PC-3 (cell line): ENCODE measurements around the gene SLAMF1. TPM values are rescaled to one million over a fixed set of nuclear protein-coding genes. Genes with fewer than 3 reads are reported as not detected.

ENCODE experiments used
- ATAC-seq: fragments of 200-7000 bp; cut with Tn5 transposase; 2 replicates; pipeline ENCODE4 v1.9.1; 2020; ENCODE audit warnings: mild to moderate bottlenecking, moderate library complexity
- BruUV-seq: library from RNA; stranded (reverse); fragments of 400-500 nt; replicated peaks from 2 replicates; lab custom pipeline; 2021; lab: Mats Ljungman, UMichigan
- CTCF ChIA-PET: fragments of 300-600 bp; sonication (Branson Sonifier 250); formaldehyde crosslinking; loops from one replicate; lab custom pipeline; 2022; ENCODE audit warnings: antibody characterized with exemption; lab: Charles Lee
- POLR2A ChIA-PET: fragments of 300-600 bp; sonication (Branson Sonifier 250); formaldehyde crosslinking; loops from one replicate; lab custom pipeline; 2022; ENCODE audit warnings: antibody characterized with exemption; ENCODE audit not compliant: unreplicated experiment; lab: Charles Lee
- DNase-seq: peaks from one replicate; pipeline ENCODE4 v3.0.0-alpha.2; 2015
- H2AFZ ChIP-seq: fragments of 300-600 bp; sonication (generic); 2 replicates; pipeline ENCODE4 v1.6.0; 2016; ENCODE audit warnings: antibody characterized with exemption, low read length
- H3F3A ChIP-seq: fragments of 300-600 bp; sonication (generic); one replicate; pipeline ENCODE4 v1.6.0; 2017; ENCODE audit warnings: antibody characterized with exemption, low read length, control low read depth, mild to moderate bottlenecking; ENCODE audit not compliant: unreplicated experiment
- H3K27ac ChIP-seq: fragments of 300-600 bp; sonication (generic); 2 replicates; pipeline ENCODE4 v1.5.1; 2016; ENCODE audit warnings: mild to moderate bottlenecking, low read length
- H3K27me3 ChIP-seq: fragments of 300-600 bp; sonication (generic); 2 replicates; pipeline ENCODE4 v1.6.1; 2016; ENCODE audit warnings: low read length, mixed read lengths
- H3K36me3 ChIP-seq: fragments of 300-600 bp; sonication (generic); 2 replicates; pipeline ENCODE4 v1.6.1; 2016; ENCODE audit warnings: low read depth, mixed run types, low read length, mixed read lengths
- H3K4me1 ChIP-seq: fragments of 300-600 bp; sonication (generic); 2 replicates; pipeline ENCODE4 v1.5.1; 2016; ENCODE audit warnings: low read length; ENCODE audit not compliant: insufficient read depth
- H3K4me2 ChIP-seq: fragments of 300-600 bp; sonication (generic); 2 replicates; pipeline ENCODE4 v1.6.0; 2016; ENCODE audit warnings: low read length
- H3K4me3 ChIP-seq: fragments of 300-600 bp; sonication (generic); 2 replicates; pipeline ENCODE4 v1.5.1; 2016; ENCODE audit warnings: mild to moderate bottlenecking, low read length, mixed read lengths
- H3K79me2 ChIP-seq: fragments of 300-600 bp; sonication (generic); 2 replicates; pipeline ENCODE4 v1.6.1; 2017; ENCODE audit warnings: low read length, mixed read lengths
- H3K9ac ChIP-seq: fragments of 300-600 bp; sonication (generic); 2 replicates; pipeline ENCODE4 v1.6.0; 2016; ENCODE audit warnings: mild to moderate bottlenecking, low read length
- H3K9me2 ChIP-seq: fragments of 300-600 bp; sonication (generic); replicated peaks from 2 replicates; pipeline ENCODE4 v1.6.1; 2016; ENCODE audit warnings: mixed run types, low read length, mixed read lengths
- H3K9me3 ChIP-seq: fragments of 300-600 bp; sonication (generic); 2 replicates; pipeline ENCODE4 v1.6.1; 2016; ENCODE audit warnings: low read length, mixed read lengths
- H4K20me1 ChIP-seq: fragments of 300-600 bp; sonication (generic); 2 replicates; pipeline ENCODE4 v1.6.1; 2016; ENCODE audit warnings: low read length, mixed read lengths
- CTCF ChIP-seq: fragments of 300-600 bp; sonication (generic); conservative IDR thresholded peaks from 2 replicates; pipeline ENCODE4 v1.5.1; 2017; ENCODE audit warnings: antibody characterized with exemption, low read depth, mild to moderate bottlenecking, low read length
- EZH2 ChIP-seq: fragments of 300-600 bp; sonication (generic); IDR thresholded peaks from one replicate; pipeline ENCODE4 v1.6.1; 2017; ENCODE audit warnings: antibody characterized with exemption, mild to moderate bottlenecking, low read length; ENCODE audit not compliant: unreplicated experiment
- EZH2phosphoT487 ChIP-seq: fragments of 300-600 bp; sonication (generic); IDR thresholded peaks from 2 replicates; pipeline ENCODE4 v1.6.1; 2018; ENCODE audit warnings: mild to moderate bottlenecking, antibody characterized with exemption, low read length, borderline replicate concordance
- intact Hi-C: fragments of 100-400 bp; cut with micrococcal nuclease; formaldehyde crosslinking; loops from 2 replicates; pipeline ENCODE4 v1.9.0; 2023
- total RNA-seq: library from RNA; depleted of rRNA; stranded (reverse); fragments of >200 nt; gene quantifications from 2 replicates; pipeline ENCODE4 v1.2.3, GENCODE V29; 2014

Gene SLAMF1
- total RNA-seq, 1 experiment from 2014 or later = not detected

GRCh38 chr1:160685266-160685665 is 38.4 kb upstream of the SLAMF1 start:
- no TSS peak for BruUV-seq
- no peaks in the 10 kb centered on the region for H3K9me3 ChIP-seq
- H3K27me3 ChIP-seq = peaks cover 28% of the 10 kb centered on the region
- DNase-seq (no peak), ATAC-seq (no peak)
- H4K20me1 ChIP-seq = no peaks in the 10 kb centered on the region
- no peaks in the 10 kb centered on the region for H3K36me3 ChIP-seq
- CTCF ChIA-PET = no interaction called here
- no peaks in the 10 kb centered on the region for H3K79me2 ChIP-seq
- H3K4me3 ChIP-seq = no peak overlapping the region
- no peaks in the 10 kb centered on the region for H3F3A ChIP-seq
- no peak overlapping the region for H3K9ac ChIP-seq
- TF ChIP-seq EZH2 = no peak
- TF ChIP-seq EZH2phosphoT487 = no peak
- TF ChIP-seq CTCF = no peak
- H3K9me2 ChIP-seq = no peaks in the 10 kb centered on the region
- H2AFZ ChIP-seq = no peak overlapping the region
- H3K27ac ChIP-seq = no peak overlapping the region
- no peak overlapping the region for H3K4me2 ChIP-seq
- POLR2A ChIA-PET = no interaction called here
- intact Hi-C loops = no loop called here
- no peaks in the 10 kb centered on the region for H3K4me1 ChIP-seq

- POLR2A ChIA-PET = no interaction called here
- Histone ChIP-seq H3K9ac (no peak overlapping the region), H3K27ac (no peak overlapping the region), H3K27me3 (peaks cover 46% of the 10 kb centered on the region), H3K79me2 (no peaks in the 10 kb centered on the region), H4K20me1 (no peaks in the 10 kb centered on the region), H3F3A (no peaks in the 10 kb centered on the region), H3K36me3 (no peaks in the 10 kb centered on the region), H2AFZ (no peak overlapping the region), H3K4me2 (no peak overlapping the region), H3K9me3 (no peaks in the 10 kb centered on the region), H3K9me2 (no peaks in the 10 kb centered on the region), H3K4me1 (no peaks in the 10 kb centered on the region), H3K4me3 (no peak overlapping the region)
- BruUV-seq = no TSS peak
- no peak for ATAC-seq
- intact Hi-C loops = no loop called here
- DNase-seq = no peak
- TF ChIP-seq EZH2 = no peak
- TF ChIP-seq CTCF = no peak
- TF ChIP-seq EZH2phosphoT487 = no peak
- CTCF ChIA-PET = no interaction called here
These were observed 36.4 kb upstream of the SLAMF1 start for GRCh38 chr1:160682983-160683865.

- H2AFZ ChIP-seq = no peak overlapping the region
- TF ChIP-seq CTCF = no peak
- no peak for TF ChIP-seq EZH2phosphoT487
- TF ChIP-seq EZH2 = no peak
- no peaks in the 10 kb centered on the region for H3K36me3 ChIP-seq
- intact Hi-C loops = no loop called here
- no peaks in the 10 kb centered on the region for H3K79me2 ChIP-seq
- BruUV-seq = no TSS peak
- peaks cover 56% of the 10 kb centered on the region for H3K27me3 ChIP-seq
- ATAC-seq (no peak), DNase-seq (no peak)
- no peak overlapping the region for H3K4me2 ChIP-seq
- ChIA-PET CTCF (interaction anchor here (0.5 to 0.7 kb wide), 2 partner anchors 273 to 435 kb away, joined by 3 to 4 read pairs; partner anchors contain the start of gene ITLN2), POLR2A (no interaction called here)
- no peaks in the 10 kb centered on the region for H4K20me1 ChIP-seq
- no peaks in the 10 kb centered on the region for H3K4me1 ChIP-seq
- no peaks in the 10 kb centered on the region for H3K9me3 ChIP-seq
- H3K4me3 ChIP-seq = no peak overlapping the region
- no peaks in the 10 kb centered on the region for H3F3A ChIP-seq
- no peak overlapping the region for H3K9ac ChIP-seq
- H3K9me2 ChIP-seq = no peaks in the 10 kb centered on the region
- H3K27ac ChIP-seq = no peak overlapping the region
These were observed 35.0 kb upstream of the SLAMF1 start for GRCh38 chr1:160681891-160682140.
